GM06990 (cell line): ENCODE results near the gene PIGN.

Source experiments
- DNase-seq: peaks from one replicate; pipeline ENCODE4 v3.0.0-alpha.2; 2011; ENCODE audit not compliant: insufficient read length; ENCODE audit errors: extremely low read depth
- H3K27me3 ChIP-seq: replicated peaks from 2 replicates; pipeline ENCODE4 v1.6.0; 2011; ENCODE audit warnings: low read length; ENCODE audit not compliant: control insufficient read depth, insufficient read depth
- H3K36me3 ChIP-seq: 2 replicates; pipeline ENCODE4 v1.5.1; 2011; ENCODE audit warnings: low read length; ENCODE audit not compliant: control insufficient read depth, insufficient read depth
- H3K4me3 ChIP-seq: replicated peaks from 2 replicates; pipeline ENCODE4 v1.5.1; 2011; ENCODE audit warnings: low read depth, mild to moderate bottlenecking, control low read depth, low read length
- CTCF ChIP-seq: IDR thresholded peaks from 2 replicates; pipeline ENCODE4 v1.5.1; 2011; ENCODE audit warnings: low read length, control low read depth, mild to moderate bottlenecking, inconsistent platforms; ENCODE audit not compliant: insufficient read depth, poor library complexity, severe bottlenecking

The PIGN gene

GRCh38 chr18:61992285-61992684, 194.6 kb downstream of the PIGN start:
- TF ChIP-seq CTCF = no peak
- no peaks in the 10 kb centered on the region for H3K36me3 ChIP-seq
- H3K4me3 ChIP-seq = no peak overlapping the region
- DNase-seq = no peak
- H3K27me3 ChIP-seq = no peaks in the 10 kb centered on the region

- no peak overlapping the region for H3K4me3 ChIP-seq
- H3K27me3 ChIP-seq = no peaks in the 10 kb centered on the region
- TF ChIP-seq CTCF = no peak
- no peak for DNase-seq
- H3K36me3 ChIP-seq = no peaks in the 10 kb centered on the region
Measured at GRCh38 chr18:61991836-61992235, 195.0 kb downstream of the PIGN start.

- Histone ChIP-seq H3K27me3 (no peaks in the 10 kb centered on the region), H3K4me3 (no peak overlapping the region)
- no peak for DNase-seq
Measured at GRCh38 chr18:61991201-61991600, 195.7 kb downstream of the PIGN start.

More at GRCh38 chr18:61991201-61991600, 195.7 kb downstream of the PIGN start:
- H3K36me3 ChIP-seq = no peaks in the 10 kb centered on the region
- no peak for TF ChIP-seq CTCF
